RWPE1 (cell line): Measurements from ENCODE around the gene UBE2D2.

Source experiments
- CTCF ChIA-PET: fragments of 350-600 bp; sonication (Branson Sonifier 250); formaldehyde crosslinking; extraction: SDS; loops from one replicate; lab custom pipeline; 2021; lab: Yijun Ruan, JAX
- POLR2A ChIA-PET: fragments of 400-600 bp; formaldehyde crosslinking; extraction: SDS; loops from one replicate; lab custom pipeline; 2020; ENCODE audit warnings: antibody characterized with exemption; ENCODE audit not compliant: low non-redundant PET; lab: Yijun Ruan, JAX
- DNase-seq: peaks from one replicate; pipeline ENCODE4 v3.0.0; 2012; ENCODE audit warnings: low spot score
- H3K27ac ChIP-seq: fragments of 450-650 bp; 2 replicates; pipeline ENCODE4 v1.5.1; 2017
- TF ChIP-seq, protein P1 (sequence below): fragments of 450-650 bp; conservative IDR thresholded peaks from 2 replicates; pipeline ENCODE4 v1.5.1; 2017; ENCODE audit warnings: low read depth, mild to moderate bottlenecking

UBE2D2 gene

DNA sequence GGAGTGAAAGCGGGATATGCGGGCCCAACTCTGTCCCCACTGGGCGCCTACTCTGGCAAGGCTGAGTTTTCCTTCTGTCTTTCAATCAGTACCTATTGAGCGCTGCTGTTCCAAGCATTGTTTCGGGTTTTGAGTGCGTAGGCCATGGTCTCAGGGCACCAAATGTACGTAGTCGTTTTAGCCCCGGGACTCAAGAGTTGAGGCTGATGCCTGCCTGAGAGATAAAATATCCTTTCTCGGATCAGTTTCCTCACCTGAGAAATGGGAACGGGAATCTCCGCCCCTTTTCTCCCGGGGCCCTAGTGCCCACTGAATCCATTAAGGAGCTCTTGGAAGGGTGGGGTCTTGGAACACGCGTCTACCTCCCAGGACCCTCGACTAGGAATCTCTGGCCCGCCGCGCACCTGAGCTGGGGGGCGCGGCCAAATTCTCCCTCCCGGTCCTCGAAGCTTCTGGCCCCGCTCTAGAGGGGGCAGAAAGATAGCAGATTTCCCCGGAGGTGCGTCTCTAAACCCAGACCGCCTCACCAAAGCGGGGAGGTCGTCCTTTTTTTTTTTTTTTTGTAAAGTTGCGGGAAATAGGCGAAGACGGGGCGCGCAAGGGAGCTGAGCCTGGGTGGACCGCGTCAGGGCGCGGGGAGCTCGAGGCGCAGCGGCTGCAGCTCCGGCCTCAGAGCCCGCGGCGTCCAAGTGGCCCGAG, 86.5 kb downstream of the UBE2D2 start:
- ChIA-PET CTCF (interaction anchor here (0.8 to 4.4 kb wide), 5 partner anchors 14 to 128 kb away, joined by 3 to 27 read pairs (median 6); no protein-coding TSS in a partner anchor), POLR2A (interaction anchor here (0.6 to 1.4 kb wide), 6 partner anchors 10 to 131 kb away, joined by 3 to 16 read pairs (median 4); no protein-coding TSS in a partner anchor)
- TF ChIP-seq, protein P1, sequence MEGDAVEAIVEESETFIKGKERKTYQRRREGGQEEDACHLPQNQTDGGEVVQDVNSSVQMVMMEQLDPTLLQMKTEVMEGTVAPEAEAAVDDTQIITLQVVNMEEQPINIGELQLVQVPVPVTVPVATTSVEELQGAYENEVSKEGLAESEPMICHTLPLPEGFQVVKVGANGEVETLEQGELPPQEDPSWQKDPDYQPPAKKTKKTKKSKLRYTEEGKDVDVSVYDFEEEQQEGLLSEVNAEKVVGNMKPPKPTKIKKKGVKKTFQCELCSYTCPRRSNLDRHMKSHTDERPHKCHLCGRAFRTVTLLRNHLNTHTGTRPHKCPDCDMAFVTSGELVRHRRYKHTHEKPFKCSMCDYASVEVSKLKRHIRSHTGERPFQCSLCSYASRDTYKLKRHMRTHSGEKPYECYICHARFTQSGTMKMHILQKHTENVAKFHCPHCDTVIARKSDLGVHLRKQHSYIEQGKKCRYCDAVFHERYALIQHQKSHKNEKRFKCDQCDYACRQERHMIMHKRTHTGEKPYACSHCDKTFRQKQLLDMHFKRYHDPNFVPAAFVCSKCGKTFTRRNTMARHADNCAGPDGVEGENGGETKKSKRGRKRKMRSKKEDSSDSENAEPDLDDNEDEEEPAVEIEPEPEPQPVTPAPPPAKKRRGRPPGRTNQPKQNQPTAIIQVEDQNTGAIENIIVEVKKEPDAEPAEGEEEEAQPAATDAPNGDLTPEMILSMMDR, result no peak
- DNase-seq, result no peak
- no peak overlapping the region for H3K27ac ChIP-seq

- H3K27ac ChIP-seq, result no peak within 1 kb of the TSS
- DNase-seq, result peak; percentile 64
- ChIA-PET CTCF (interaction anchor here (0.8 to 4.4 kb wide), 5 partner anchors 15 to 127 kb away, joined by 3 to 27 read pairs (median 6); no protein-coding TSS in a partner anchor), POLR2A (interaction anchor here (0.5 to 1.4 kb wide), 4 partner anchors 11 to 1437 kb away, joined by 3 to 16 read pairs (median 4); no protein-coding TSS in a partner anchor)
- TF ChIP-seq, protein P1, result no peak
Measured at GRCh38 chr5:139648205-139649081, 87.3 kb downstream of the UBE2D2 start, which contains the start of gene CXXC5. Gene CXXC5, plus strand, starts transcription at chr5:139648349. Its CDS starts 32,175 bp downstream, at chr5:139680524.

- H3K27ac ChIP-seq, result no peak overlapping the region
- CTCF ChIA-PET, result interaction anchor here (0.6 to 4.4 kb wide), 7 partner anchors 13 to 225 kb away, joined by 3 to 27 read pairs (median 3); no protein-coding TSS in a partner anchor
Measured at GRCh38 chr5:139649082-139649991, 88.2 kb downstream of the UBE2D2 start.

GRCh38 chr5:139650031-139650688, 89.0 kb downstream of the UBE2D2 start:
- ChIA-PET POLR2A (interaction anchor here (0.5 kb wide), 1 partner anchor 18 kb away, joined by 4 read pairs; no protein-coding TSS in a partner anchor), CTCF (interaction anchor here (0.6 to 4.4 kb wide), 6 partner anchors 14 to 226 kb away, joined by 3 to 27 read pairs (median 4); no protein-coding TSS in a partner anchor)
- H3K27ac ChIP-seq, result no peak overlapping the region
- TF ChIP-seq, protein P1, result no peak
- DNase-seq, result no peak

More at GRCh38 chr5:139649082-139649991, 88.2 kb downstream of the UBE2D2 start:
- TF ChIP-seq, protein P1, result no peak
- POLR2A ChIA-PET, result no interaction called here
- no peak for DNase-seq

GRCh38 chr5:139650689-139651042, 89.5 kb downstream of the UBE2D2 start:
- no peak for DNase-seq
- CTCF ChIA-PET, result interaction anchor here (0.6 to 4.4 kb wide), 4 partner anchors 15 to 115 kb away, joined by 4 to 27 read pairs (median 10); no protein-coding TSS in a partner anchor
- POLR2A ChIA-PET, result interaction anchor here (0.5 kb wide), 1 partner anchor 18 kb away, joined by 4 read pairs; no protein-coding TSS in a partner anchor
- TF ChIP-seq, protein P1, result no peak
- no peak overlapping the region for H3K27ac ChIP-seq
